G401 (cell line): ENCODE measurements around the gene ABCA4. TPM values are rescaled to one million over a fixed set of nuclear protein-coding genes. Genes with fewer than 3 reads are reported as not detected.

Source experiments
- DNase-seq: peaks from one replicate; pipeline ENCODE4 v3.0.0-alpha.2; 2015; ENCODE audit warnings: low spot score
- in situ Hi-C: cut with HindIII; loops from 2 replicates; pipeline ENCODE4 v1.10.0; 2016; ENCODE audit warnings: low sequenced_read_pairs, mixed read lengths
- total RNA-seq: library from RNA; depleted of rRNA; stranded (reverse); fragments of >200 nt; shearing (Covaris generic); gene quantifications from 2 replicates; pipeline ENCODE4 v1.2.3, GENCODE V29; 2014

The ABCA4 gene
- total RNA-seq, 1 experiment from 2014 or later = 1.8 TPM

DNA sequence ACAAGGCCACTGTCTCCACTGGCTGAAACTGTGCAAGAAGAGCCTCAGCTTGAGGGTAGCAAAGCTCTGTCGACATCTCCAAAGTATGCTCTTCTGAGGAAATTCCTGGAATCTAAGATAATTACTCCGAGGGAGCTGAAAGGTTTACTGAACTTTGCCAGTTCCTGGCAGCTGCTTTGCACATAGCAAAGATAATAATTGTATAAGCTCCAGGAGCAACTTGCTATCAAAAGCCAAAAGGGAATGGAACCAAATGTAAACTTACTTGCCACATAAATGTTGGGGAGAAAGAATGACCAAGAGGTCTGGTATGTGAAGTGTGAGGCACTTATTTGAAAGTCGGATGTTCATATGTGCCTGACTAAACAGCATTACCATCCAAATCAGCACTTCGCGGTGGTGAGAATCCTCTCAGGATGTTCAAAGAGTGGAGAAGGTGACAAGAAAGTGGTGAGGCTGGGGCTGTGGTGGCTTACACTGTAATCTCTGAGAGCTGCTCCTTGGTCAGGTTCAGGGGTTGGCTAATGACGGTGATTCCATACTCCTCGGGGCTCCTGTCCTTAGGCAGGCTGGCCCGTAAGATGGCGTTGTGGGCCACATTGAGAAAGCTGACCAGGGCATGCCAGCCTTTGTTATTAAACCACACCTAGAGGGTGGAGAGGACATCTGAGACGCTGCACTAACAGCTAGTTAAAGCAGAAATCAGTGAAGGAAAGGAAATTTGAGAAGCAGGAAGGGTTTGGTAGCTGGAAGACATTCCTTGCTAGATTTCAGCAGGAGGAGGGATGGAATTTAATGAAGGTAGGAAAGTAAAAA lies 100.0 kb downstream of the ABCA4 start:
- in situ Hi-C loops = no loop called here

DNA sequence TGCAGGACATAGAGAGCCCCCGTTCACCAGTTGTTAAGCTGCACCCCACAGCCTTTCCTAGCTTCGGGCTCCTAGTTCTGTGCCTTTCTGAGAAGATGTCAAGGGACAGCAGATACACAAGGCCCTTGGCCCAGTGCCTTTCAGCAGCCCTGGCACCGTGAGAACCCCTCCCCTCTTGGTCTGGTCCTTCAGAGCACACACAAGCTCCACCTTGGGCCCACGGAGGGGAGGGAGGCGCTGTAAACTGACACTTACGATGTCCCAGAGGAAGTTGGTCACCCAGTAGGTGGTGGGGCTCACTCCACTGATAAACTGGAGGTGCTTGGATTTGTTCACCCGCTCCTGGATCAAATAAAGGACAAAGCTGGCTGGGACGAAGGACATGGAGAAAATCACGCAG lies 101.6 kb downstream of the ABCA4 start:
- in situ Hi-C loops = no loop called here
- no peak for DNase-seq

More for the DNA sequence above, 100.0 kb downstream of the ABCA4 start:
- no peak for DNase-seq

DNA sequence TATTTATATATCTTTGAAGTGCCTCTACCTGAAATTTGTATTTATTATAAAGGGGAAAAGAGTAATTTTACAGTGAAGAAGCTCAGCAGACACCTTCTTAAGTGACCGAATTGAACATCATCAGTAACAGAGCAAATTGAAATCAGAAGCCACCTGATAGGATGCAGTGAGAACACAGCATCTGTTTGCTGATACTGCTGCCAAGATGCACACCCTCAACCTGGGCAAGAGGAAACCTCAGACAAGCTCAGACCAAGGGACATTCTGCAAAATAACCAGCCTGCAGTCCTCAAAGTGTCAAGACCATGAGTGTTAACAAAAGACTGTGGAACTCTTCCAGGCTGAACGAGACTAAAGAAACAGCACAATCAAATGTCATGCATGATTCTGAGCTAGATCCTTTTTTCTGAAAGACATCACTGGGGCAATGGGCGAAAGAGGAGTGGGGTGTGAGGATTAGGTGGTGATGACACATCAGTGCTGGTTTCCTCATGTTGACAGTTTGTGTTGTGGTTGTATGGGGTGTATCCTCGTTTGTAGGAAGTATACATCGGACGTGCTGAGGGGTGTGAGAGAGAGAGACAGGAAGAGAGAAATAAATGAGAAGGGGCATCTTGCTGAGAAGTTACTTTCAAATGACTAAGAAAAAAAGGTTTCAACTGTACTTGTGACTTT lies 103.7 kb downstream of the ABCA4 start:
- in situ Hi-C loops = no loop called here
- DNase-seq = no peak

DNA sequence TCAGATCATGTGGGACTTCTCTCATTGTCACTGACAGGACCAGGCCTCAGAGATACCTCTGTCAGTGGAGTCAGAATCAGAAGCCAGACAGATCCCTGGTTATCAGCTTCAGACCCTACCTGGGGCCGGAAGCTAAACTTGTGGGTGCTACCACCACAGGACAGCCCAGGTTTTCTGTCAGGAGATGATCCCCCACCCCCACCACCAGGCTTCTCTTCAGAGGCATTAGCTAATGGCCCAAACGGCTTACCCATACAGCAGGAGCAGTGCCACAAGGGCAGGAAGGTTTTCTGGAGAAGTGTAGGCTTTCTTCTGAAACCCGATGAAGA lies 105.5 kb downstream of the ABCA4 start:
- in situ Hi-C loops = no loop called here
- DNase-seq = no peak

DNA sequence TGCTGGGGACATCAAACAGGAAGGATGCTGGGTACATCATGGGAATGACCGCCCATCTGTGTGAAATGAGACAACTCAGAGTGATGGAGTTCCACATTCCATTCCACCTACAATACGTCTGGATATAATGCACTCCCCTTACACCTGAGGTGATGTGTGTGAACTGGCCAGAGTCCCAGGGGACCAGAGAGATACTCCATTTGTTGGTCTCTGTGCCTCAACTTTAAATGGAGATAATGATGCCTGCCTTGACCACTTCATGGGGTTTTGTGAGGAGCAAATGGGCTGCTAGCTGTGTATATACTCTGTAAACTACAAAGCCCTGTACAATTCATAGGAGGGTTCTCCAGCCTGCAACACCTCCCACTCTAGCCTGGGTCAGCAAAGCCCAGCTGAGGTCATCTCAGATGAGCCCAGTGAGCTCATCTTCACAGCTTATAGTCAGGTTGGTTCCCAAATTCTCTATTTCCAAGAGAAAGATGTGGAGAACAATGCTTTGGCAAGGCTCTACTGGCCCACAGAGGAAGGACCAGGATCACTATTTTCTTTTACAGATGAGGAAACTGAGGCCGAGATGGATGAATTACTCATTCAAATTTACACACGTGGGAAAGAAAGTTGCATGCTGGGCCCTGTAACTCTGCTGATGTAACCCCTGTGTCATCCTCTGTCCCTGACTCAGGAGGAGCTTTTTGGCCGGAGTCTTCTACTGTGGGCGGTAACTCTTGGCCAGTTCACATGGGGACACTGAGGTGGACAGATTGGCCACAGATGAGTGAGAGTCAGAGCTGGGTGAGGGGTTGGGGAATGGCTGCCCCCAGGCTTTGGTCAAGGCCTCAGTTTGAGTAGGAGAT lies 106.1 kb downstream of the ABCA4 start:
- in situ Hi-C loops = no loop called here
- no peak for DNase-seq

DNA sequence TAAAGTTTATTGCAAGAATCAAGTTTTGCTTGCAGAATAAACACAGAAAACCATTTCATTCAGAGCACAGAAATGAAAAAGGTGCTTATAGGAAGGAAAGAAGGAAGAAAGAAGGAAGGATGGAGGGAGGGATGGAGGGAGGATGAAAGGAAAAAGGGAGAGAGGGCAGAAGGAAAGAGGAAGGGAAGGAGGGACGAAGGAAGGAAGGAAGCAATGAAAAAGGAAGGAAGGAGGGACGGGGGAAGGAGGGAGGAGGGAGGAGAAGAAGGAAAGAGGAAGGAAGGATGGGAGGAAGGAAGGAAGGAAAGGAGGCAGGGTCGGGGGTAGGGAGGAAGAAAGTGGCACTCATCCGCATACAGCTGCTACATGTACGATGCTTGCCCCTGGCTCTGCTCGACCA lies 106.9 kb downstream of the ABCA4 start:
- in situ Hi-C loops = no loop called here
- DNase-seq = no peak

DNA sequence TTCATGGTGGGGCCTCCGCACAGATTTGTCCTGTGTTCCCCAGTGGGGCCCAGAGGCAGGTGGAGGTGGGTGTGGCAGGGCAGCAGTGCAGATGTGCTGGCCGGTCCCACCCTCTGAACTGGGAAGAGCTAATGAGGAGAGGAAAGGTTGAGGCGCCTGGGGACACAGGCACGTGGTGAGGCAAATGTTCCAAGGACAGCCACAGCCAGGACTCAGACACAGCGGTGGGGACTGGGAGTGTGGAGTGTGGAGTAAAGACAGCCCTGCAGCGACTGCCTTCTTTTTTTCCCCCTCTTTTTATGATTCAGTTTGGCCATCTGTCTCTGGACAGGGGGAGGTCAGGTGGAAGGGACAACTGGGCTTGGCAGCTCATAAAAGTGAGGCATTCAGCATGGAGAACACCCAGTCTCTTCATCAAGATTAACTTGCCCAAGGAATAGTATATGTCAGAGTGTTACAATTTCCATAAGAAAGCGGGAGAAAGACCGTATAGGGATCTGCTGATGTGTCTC lies 107.5 kb downstream of the ABCA4 start:
- peak; percentile 48 for DNase-seq
- in situ Hi-C loops = no loop called here

DNA sequence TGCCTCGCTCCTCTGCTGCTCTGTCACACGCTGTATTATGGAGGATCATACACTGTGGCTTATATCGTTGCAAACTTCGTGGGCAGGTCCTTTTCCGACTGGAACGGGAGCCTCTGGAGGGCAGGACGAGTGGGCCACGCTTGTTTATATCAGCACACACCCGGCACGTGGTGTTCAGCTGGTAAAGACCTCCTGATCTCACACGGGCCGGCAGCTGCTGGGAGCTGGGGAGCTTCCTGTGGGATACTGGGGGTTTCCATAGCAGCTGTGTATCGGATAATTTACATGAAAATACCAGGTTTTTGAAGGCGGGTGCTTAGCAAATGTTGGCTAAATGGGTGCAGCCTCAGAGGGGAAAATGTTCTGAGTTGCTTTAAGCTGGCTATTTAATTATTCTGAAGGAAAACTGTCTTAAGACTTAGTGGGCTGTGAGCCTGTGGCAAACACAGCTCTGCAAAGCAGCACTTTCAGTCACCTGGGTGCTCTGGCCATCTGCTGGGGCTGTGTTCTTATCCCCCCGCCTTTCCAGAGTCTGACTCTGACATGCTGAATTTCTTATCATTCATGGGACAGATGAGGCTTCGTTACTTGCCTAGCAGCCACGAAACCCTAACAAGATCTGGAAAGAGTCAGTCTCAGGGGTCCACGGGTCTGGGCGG lies 108.1 kb downstream of the ABCA4 start:
- in situ Hi-C loops = no loop called here
- DNase-seq = no peak

DNA sequence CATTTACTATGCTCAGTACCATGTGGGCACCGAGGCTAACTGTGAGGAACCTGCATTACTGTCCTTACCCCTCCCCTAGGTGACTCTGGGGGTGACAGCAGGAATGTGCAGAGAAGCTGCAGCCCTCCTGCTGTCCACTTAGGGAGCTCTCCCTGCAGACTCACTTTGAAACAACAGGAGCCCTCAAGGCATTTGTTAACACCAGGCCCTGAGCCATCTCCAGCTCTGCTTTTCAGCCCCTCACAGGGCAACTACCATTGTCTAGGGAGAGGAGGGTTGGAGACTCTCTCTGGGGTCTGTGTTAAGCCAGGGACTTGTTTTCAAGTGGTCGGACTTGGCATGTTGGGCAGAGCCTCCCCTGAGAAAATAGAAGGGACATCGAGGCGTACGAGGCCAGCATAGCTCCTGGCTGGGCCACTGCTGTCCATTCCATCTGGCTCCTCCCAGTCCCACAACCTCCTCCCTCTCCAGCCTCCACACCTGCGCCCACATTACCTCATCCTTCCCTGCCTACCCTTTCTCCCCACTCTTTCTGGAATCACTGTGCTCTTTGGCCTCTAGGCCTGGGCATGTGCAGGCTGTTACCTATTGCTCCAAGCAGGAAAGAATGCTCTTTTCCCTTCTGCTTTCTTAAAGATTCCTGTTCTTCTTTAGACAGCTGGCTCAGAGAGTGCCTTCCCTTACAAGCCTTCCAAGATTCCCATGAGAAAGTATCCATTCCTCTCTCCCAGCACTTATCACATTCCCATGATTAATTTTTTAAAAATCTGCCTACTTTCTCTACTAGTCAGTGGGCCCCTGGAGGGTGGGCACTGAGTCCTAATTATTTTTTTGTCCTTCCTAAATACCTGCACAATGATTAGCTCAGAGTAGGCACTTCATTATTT lies 109.0 kb downstream of the ABCA4 start:
- in situ Hi-C loops = no loop called here

DNA sequence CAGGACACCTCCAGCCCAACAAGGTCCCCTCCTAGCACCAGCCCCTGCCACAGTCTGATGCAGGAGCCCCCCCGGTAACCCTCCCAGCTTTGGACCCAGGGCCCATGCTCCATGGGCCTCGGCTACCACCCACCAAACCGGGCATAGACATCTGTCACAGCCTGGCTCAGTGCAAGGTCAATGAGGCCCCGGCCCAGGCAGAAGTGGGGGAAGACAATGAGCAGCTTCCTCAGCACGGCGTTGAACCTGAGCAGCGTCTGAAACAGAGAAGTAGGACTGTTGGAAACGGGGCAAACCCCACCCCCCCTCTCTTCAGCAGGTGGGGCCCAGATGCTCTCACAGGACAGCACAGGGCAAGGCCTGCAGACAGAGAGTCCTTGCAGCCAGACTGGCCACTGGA lies 109.8 kb downstream of the ABCA4 start:
- no peak for DNase-seq
- in situ Hi-C loops = no loop called here

More for the DNA sequence above, 109.0 kb downstream of the ABCA4 start:
- no peak for DNase-seq

DNA sequence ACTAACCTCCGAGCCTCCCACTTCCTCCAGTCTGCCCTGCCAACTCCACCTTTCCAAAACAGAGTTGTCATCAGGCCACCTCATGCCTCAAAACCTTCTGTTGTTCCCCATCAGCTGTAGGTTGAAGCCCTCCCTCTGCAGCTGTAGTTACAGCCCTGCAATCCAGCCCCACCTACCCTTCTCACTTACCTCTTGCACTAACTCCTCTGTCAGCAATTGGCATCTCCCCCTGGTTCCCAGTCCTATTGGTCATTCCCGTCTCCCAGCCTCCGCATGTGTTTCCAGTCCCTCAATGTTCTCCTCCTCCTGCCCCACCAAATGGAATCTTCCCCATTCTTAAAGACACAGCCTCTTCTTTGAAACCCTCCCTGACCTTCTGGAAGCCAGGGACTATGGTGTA lies 111.6 kb downstream of the ABCA4 start:
- no peak for DNase-seq
- in situ Hi-C loops = no loop called here

DNA sequence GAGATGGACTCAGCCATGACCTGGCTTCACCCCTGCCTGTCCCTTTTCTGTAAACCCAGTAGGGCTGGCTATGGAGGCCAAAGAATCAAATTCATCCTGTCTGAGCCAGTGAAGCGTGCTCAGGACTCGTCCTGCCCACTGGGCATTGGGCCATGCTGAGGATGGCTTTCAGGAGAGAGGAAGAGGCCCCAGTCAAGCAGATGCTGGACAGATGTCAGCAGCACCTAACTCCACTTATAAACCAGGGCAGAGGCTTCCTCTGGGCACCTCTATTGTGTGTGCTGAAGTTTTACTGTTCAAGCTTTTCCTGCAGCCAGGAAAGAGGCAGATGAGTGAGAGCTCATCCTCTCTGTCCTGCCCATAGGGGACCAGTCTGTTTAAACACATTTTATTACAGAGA lies 114.3 kb downstream of the ABCA4 start:
- in situ Hi-C loops = no loop called here
- DNase-seq = no peak

DNA sequence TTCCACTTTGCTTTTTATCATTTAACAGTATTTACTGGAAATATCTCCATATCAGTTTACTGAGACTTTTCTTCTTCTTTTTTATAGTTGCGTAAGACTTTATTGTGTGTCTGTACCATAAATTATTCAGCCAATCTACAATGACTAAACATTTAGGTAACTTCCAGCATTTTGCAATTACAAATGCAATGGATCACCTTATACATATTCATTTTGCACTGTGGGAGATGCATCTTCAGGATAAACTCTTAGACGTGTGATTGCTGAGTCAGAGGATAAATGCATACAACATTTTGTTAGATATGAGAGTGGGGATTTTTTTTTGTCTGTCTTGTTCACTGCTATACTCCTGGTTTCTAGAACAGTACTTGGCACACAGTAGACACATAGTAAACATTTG lies 116.0 kb downstream of the ABCA4 start:
- in situ Hi-C loops = no loop called here

DNA sequence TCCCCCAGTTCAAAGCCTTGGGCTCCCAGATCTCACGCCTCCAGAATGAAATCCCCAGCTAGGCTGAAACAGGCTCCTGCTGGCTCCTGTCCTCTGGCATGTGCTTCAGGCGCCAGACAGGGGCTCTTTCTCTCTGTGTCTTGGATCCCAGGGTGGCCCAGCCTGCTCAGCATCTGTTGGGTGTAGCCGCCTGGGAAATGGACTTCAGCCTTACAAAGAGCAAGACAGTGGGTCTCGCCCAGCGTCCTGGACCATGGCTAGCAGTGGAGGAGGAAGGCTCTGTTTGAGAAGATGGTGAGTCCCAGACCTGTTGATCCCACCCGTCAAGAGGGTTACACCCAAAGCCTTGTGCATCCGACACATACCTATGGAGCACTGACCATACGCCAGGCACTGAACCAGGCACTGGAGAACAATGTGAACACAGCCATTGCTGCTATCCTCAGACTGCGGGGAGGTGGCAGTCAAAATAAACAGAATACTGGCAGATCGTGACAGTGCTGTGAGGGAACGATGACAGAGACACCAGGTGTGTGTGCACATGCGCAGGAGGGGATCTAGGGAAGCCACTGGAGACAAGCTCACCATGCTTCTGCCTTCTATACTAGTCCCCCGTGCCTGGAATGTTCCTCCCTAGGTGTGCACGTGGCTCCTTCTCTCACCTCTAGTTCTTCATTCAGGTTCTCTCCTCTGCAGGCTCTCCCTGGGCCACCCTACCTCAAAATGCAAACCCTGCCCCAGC lies 118.7 kb downstream of the ABCA4 start:
- in situ Hi-C loops = no loop called here
- no peak for DNase-seq

More for the DNA sequence above, 116.0 kb downstream of the ABCA4 start:
- DNase-seq = no peak

DNA sequence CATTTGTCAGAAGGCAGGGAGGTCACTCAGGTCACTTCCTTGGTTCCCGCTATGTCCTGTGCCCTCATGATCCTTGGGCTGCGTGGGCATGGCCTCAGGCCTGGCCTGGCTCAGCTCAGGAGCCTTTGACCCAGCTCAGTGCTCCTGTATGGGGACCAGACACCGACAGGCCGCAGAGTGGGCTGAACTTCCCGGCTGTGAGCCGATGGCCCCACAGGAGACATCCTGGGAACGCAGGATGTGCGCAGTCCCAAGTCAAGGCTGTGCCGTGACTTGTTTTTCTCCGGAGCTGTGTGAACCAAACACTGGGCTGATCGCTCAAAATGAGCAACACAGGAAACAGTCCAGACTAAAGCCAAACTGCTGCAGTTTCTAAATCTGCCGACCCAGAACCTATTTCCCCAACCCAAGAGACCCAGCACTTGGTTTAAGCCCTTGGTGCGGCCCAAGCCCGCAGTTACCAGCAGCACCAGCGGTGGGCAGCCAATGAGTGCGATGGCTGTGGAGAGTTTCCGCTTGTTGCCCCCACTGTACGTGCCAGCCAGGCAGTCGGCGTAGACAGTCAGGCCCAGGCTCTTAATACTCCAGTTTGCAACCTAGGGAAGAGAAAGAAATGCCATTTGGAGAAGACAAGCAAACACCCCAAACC lies 119.4 kb downstream of the ABCA4 start:
- in situ Hi-C loops = no loop called here

DNA sequence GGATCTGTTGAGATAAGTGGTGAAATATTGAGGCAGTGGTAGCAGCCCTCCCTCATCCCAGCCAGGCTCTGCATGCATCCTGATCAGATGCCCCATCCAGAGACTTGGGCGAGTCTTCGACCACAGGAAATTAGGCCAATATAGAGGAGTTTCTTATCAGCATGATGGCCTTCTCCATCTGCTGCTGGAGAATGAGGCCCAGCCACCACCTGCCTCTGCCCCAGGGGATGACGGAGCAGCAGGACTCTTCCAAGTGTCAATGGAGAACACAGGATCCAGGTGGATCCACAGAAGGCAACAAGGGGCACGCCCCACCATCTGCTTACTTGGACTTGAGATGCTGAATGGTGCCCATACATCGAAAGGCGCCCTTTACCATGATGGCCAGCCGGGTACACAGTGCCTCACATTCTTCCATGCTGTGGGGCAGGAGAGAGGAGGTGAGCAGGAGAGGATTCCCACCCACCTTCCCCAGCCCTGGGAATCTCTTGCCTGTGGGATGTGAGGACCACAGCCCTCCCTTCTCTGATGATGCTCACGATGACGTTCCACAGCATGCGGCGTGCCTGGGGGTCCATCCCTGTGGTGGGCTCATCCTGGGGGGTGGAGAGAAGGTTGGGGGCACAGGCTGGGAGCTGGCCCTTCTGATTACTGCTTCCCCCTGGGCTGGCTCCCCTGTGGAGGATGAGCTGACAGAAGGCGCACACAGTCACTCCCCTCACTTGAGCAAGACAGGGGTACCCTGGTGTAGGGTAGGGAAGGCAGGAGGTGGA lies 120.3 kb downstream of the ABCA4 start:
- in situ Hi-C loops = no loop called here
- DNase-seq = peak; percentile 19

More for the DNA sequence above, 119.4 kb downstream of the ABCA4 start:
- DNase-seq = no peak
